Measurements from ENCODE around the gene EXOC4.

- no peak for TF ChIP-seq CTCF (IDR thresholded peaks at IDR 0.05; ENCODE audit: low read depth, low read length, poor library complexity, severe bottlenecking)
- no peak for TF ChIP-seq EZH2phosphoT487 (IDR thresholded peaks at IDR 0.05; ENCODE audit: borderline replicate concordance, low read length)
Observed at GRCh38 chr7:133602291-133602690, 349.4 kb downstream of the EXOC4 start.

Data from DOHH2 (cell line).